Effector memory CD4-positive, alpha-beta T cell (primary cell): ENCODE measurements around the gene BABAM2.
"Not testable (repeated sequence)": the region's sequence is repeated elsewhere in the genome, so short reads cannot be mapped to it uniquely, and the experiment has no call there.

Experiments
- DNase-seq, 3 donors: peaks; one replicate each; pipeline ENCODE4 v3.0.0-alpha.2; 2020
- H3K27ac ChIP-seq: 2 replicates; pipeline ENCODE4 v1.7.0; 2013; ENCODE audit warnings: mild to moderate bottlenecking, low read length, moderate library complexity; ENCODE audit not compliant: insufficient read depth, poor library complexity, severe bottlenecking
- H3K27me3 ChIP-seq: replicated peaks from 2 replicates; pipeline ENCODE4 v1.7.0; 2013; ENCODE audit warnings: mild to moderate bottlenecking, low read length; ENCODE audit not compliant: insufficient read depth, control insufficient read depth, poor library complexity, severe bottlenecking
- H3K36me3 ChIP-seq: 2 replicates; pipeline ENCODE4 v1.7.0; 2013; ENCODE audit warnings: mild to moderate bottlenecking, low read length, moderate library complexity; ENCODE audit not compliant: control insufficient read depth, insufficient read depth
- H3K4me1 ChIP-seq: 2 replicates; pipeline ENCODE4 v1.7.0; 2013; ENCODE audit warnings: low read length, mild to moderate bottlenecking; ENCODE audit not compliant: control insufficient read depth, insufficient read depth, poor library complexity, severe bottlenecking
- H3K4me3 ChIP-seq: 2 replicates; pipeline ENCODE4 v1.7.0; 2013; ENCODE audit warnings: low read length, low read depth, mild to moderate bottlenecking; ENCODE audit not compliant: insufficient read depth, poor library complexity, severe bottlenecking
- H3K9me3 ChIP-seq: 2 replicates; pipeline ENCODE4 v1.7.0; 2013; ENCODE audit warnings: mild to moderate bottlenecking, low read length, moderate library complexity; ENCODE audit not compliant: control insufficient read depth

BABAM2 gene

DNA sequence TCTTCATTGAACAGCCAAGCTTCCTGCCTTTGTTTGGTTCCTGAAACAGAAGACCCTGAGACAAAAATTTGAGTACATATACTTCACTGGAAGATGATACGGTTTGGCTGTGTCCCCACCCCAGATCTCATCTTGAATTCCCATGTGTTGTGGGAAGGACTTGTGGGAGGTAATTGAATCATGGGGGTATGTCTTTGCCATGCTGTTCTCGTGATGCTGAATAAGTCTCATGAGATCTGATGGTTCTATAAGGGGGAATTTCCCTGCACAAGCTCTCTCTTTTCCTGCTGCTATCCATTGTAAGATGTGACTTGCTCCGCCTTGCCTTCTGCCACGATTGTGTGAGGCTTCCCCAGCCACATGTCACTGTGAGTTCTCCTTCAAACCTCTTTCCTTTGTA lies 76.5 kb downstream of the BABAM2 start:
- no peak for DNase-seq
- H3K27ac ChIP-seq, result no peak overlapping the region

DNA sequence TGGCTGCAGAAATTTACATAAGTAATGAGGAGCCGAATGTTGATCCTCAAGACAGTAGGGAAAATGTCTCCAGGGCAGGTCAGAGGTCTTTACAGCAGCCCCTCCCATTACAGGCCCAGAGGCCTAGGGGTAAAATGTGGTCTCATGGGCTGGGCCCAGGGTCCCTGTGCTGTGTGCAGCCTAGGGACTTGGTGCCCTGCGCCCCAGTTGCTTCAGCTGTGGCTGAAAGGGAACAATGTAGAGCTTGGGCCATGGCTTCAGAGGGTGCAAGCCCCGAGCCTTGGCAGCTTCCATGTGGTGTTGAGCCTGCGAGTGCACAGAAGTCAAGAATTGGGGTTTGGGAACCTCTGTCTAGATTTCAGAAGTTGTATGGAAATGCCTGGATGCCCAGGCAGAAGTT lies 77.5 kb downstream of the BABAM2 start:
- H3K4me3 ChIP-seq, H3K36me3 ChIP-seq, DNase-seq, H3K4me1 ChIP-seq, H3K27ac ChIP-seq, H3K9me3 ChIP-seq, H3K27me3 ChIP-seq: not testable (repeated sequence)

More for the DNA sequence above, 76.5 kb downstream of the BABAM2 start:
- Histone ChIP-seq H3K4me1 (no peaks in the 10 kb centered on the region), H3K9me3 (no peaks in the 10 kb centered on the region), H3K4me3 (no peak overlapping the region), H3K36me3 (no peaks in the 10 kb centered on the region), H3K27me3 (no peaks in the 10 kb centered on the region)

DNA sequence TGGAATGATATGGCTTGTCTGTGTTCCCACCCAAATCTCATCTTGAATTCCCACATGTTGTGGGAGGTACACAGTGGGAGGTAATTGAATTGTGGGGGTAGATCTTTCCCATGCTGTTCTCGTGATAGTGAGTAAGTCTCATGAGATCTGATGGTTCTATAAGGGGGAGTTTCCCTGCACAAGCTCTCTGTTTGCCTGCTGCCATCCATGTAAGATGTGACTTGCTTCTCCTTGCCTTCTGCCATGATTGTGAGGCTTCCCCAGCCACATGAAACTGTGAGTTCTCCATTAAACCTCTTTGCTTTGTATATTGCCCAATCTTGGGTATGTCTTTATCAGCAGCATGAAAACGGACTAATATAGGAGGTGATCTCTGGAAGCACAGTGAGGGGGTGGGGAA lies 78.4 kb downstream of the BABAM2 start:
- not testable (repeated sequence) for H3K4me1 ChIP-seq, H3K27ac ChIP-seq, DNase-seq, H3K27me3 ChIP-seq, H3K9me3 ChIP-seq, H3K4me3 ChIP-seq, H3K36me3 ChIP-seq

DNA sequence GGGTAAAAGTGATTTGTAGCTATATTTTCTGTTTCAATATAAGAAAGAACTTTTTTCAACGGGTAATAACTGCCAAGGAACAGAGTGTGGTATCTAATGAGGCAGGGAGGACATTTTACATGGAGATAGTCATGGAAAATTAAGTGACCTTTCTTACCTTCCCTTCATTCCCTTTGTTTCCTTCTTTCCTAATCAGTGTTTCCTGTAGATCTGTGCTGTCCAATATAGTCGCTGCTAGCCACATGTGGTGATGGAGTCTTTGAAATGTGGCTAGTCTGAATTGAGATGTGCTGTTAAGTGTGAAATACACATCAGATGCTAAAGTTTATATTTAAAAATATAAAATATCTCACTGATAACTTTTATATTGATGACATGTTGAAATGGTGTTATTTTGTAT lies 81.8 kb downstream of the BABAM2 start:
- Histone ChIP-seq H3K4me1 (no peaks in the 10 kb centered on the region), H3K27ac (no peak overlapping the region), H3K4me3 (no peak overlapping the region), H3K36me3 (no peaks in the 10 kb centered on the region), H3K27me3 (no peaks in the 10 kb centered on the region), H3K9me3 (no peaks in the 10 kb centered on the region)
- no peak for DNase-seq

DNA sequence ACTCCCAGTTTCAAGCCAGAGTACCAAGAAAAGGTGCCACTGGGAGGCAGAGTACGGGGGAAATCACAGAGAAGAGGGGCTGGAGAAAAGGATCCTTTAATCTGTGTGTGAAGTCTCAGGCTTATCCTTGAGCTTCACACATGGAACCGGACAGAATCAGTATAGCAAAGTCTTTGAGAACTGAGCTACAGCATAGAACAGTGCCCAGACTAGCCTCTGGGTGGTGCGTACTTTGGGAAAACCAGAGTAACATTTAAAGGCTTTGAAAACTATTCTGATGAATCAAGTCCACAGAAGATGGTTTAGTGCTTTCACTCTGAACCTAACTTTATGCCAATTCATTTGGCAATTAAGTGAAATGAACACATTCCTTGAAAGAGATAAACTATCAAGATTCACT lies 83.1 kb downstream of the BABAM2 start:
- H3K36me3 ChIP-seq, result no peaks in the 10 kb centered on the region
- H3K9me3 ChIP-seq, result no peaks in the 10 kb centered on the region
- H3K4me3 ChIP-seq, result no peak overlapping the region
- no peaks in the 10 kb centered on the region for H3K27me3 ChIP-seq
- no peak for DNase-seq
- no peaks in the 10 kb centered on the region for H3K4me1 ChIP-seq
- no peak overlapping the region for H3K27ac ChIP-seq

DNA sequence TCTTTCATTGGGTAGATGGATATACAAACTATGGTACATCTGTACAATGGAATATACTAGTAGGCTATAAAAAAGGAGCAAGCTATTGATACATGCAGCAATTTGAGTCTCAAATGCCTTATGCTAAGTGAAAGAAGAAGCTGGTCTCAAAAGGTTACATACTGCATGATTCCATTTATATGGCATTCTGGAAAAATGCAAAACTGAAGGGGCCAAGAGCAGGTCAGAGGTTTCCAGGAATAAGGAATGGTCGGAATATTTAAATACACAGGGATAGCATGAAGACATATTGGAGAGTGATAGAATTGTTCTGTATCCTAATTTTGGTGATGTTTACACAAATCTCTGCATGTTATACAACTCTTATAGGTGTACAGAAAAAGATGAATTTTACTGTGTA lies 85.8 kb downstream of the BABAM2 start:
- H3K27me3 ChIP-seq, result no peaks in the 10 kb centered on the region
- H3K36me3 ChIP-seq, result no peaks in the 10 kb centered on the region
- no peak overlapping the region for H3K4me3 ChIP-seq
- H3K9me3 ChIP-seq, result no peaks in the 10 kb centered on the region
- no peak overlapping the region for H3K27ac ChIP-seq
- no peak for DNase-seq
- peaks cover 5% of the 10 kb centered on the region for H3K4me1 ChIP-seq

DNA sequence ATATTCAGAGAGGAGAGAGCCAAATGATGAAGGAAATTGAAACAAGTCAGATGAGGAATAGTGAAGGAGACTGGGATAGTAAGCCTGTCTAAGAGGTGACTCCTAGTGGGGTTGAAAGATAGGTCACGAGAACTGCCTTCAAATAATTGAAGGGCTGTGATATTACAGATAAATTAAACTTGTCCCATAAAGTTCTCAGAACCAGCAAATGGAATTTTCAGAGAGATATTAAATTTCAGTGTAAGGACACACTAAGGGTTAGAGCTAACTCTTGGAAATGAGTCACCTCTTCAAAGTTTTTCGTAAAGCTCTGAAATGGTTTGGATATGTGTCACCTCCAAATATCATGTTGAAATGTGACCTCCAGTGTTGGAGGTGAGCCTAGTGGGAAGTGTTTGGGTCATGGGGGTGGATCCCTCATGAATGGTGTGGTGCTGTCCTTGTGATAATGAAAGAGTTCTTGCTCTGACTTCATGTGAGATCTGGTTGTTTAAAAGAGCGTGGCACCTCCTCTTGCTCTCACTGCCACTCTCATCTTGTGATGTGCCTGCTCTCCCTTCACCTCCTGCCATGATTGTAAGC lies 87.3 kb downstream of the BABAM2 start:
- H3K4me3 ChIP-seq, result no peak overlapping the region
- H3K36me3 ChIP-seq, result no peaks in the 10 kb centered on the region
- no peak for DNase-seq
- H3K4me1 ChIP-seq, result peaks cover 5% of the 10 kb centered on the region
- no peaks in the 10 kb centered on the region for H3K27me3 ChIP-seq
- H3K27ac ChIP-seq, result no peak overlapping the region
- H3K9me3 ChIP-seq, result no peaks in the 10 kb centered on the region

DNA sequence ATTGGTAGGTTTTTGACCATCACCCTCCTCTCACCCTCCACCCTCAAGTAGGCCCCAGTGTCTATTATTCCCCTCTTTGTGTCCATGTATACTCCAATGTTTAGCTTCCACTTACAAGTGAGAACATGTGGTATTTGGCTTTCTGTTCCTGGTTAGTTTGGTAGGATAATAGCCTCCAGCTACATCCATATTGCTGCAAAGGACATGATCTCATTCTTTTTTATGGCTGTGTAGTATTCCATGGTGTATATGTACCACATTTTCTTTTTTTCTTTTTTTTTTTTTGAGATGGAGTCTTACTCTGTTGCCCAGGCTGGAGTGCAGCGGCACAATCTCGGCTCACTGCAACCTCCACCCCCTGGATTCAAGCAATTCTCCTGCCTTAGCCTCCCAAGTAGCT lies 88.2 kb downstream of the BABAM2 start:
- H3K4me1 ChIP-seq, result not testable (repeated sequence)

DNA sequence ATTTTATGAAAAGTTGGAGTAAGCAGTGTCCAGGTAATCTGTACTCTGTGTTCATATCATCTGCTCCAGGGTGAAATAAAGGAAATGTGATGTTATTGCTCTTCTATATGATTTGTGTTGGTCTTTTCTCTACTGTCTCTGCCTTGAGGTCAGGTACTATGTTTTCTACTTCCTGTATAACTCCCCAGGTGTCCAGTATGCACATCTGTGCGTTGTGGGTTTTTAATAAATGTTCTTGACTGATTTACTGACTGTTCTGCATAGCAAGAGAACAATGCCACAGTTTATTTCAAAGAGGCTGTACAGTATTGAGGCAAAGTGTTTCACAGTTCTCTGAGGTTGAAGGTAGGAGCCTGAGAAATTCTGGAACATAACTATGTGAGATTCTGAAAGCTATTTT lies 89.7 kb downstream of the BABAM2 start:
- Histone ChIP-seq H3K4me1 (peaks cover 5% of the 10 kb centered on the region), H3K27ac (no peak overlapping the region), H3K36me3 (no peaks in the 10 kb centered on the region), H3K27me3 (no peaks in the 10 kb centered on the region), H3K9me3 (peaks cover 5% of the 10 kb centered on the region), H3K4me3 (no peak overlapping the region)
- DNase-seq, result no peak

More for the DNA sequence above, 88.2 kb downstream of the BABAM2 start:
- H3K4me3 ChIP-seq, H3K9me3 ChIP-seq, H3K27ac ChIP-seq, H3K36me3 ChIP-seq, DNase-seq, H3K27me3 ChIP-seq: not testable (repeated sequence)

DNA sequence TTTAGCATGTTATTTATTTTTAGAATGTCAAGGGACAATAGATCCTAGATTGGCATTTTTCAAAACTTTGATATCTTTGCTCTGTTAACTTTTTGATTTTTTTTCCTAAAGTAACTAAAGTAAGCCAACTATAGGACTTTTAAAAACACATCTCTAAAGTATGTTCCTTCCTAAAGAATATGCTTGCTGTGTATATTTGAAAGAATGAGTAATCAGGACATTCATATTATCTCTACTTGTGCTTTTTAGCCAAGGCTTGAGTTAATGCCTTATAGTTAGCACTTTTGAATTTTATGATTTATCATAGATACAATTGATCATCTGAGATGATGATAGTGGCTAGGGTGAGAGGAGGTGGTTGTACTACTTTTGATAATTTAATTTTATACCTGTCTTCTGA lies 93.6 kb downstream of the BABAM2 start:
- Histone ChIP-seq H3K27ac (no peak overlapping the region), H3K9me3 (peaks cover 5% of the 10 kb centered on the region), H3K36me3 (no peaks in the 10 kb centered on the region), H3K4me1 (peaks cover 12% of the 10 kb centered on the region), H3K27me3 (no peaks in the 10 kb centered on the region), H3K4me3 (no peak overlapping the region)
- no peak for DNase-seq

DNA sequence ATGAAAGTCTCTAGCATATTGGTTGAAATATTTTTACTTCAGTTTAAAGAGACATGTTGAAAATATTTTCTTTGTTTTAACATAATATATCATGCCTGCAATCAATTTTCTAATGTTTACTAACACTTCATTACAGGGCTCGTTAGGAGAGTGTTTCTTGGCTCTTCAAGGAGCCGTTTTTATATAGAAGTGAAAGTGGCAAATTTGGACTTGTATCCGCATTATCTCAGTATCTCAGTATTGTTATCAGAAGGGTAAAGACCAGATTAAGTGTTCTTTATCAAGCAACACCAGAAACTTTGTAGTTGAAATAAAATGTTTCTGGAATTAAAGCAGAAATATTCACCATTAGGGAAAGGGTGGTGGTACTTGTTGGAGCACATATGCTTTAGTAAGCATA lies 97.8 kb downstream of the BABAM2 start:
- no peak overlapping the region for H3K4me3 ChIP-seq
- peaks cover 5% of the 10 kb centered on the region for H3K9me3 ChIP-seq
- DNase-seq, result no peak
- H3K27ac ChIP-seq, result no peak overlapping the region
- H3K27me3 ChIP-seq, result no peaks in the 10 kb centered on the region
- peaks cover 9% of the 10 kb centered on the region for H3K4me1 ChIP-seq
- no peaks in the 10 kb centered on the region for H3K36me3 ChIP-seq
